Osteocyte (in vitro differentiated cells): ENCODE measurements around the gene ZNF469. TPM values are rescaled to one million over a fixed set of nuclear protein-coding genes. Genes with fewer than 3 reads are reported as not detected.

ENCODE experiments used
- DNase-seq: peaks from one replicate; pipeline ENCODE4 v3.0.0; 2021; ENCODE audit warnings: mixed read lengths; ENCODE audit not compliant: unreplicated experiment; ENCODE audit errors: extremely low spot score
- H3K27ac Mint-ChIP-seq: one replicate; pipeline ENCODE4 v1.8.0; 2021; ENCODE audit warnings: mild to moderate bottlenecking, mixed read lengths; ENCODE audit not compliant: unreplicated experiment
- H3K27me3 Mint-ChIP-seq: one replicate; pipeline ENCODE4 v1.8.0; 2021; ENCODE audit warnings: mixed read lengths; ENCODE audit not compliant: unreplicated experiment
- H3K36me3 Mint-ChIP-seq: one replicate; pipeline ENCODE4 v1.8.0; 2021; ENCODE audit warnings: mixed read lengths; ENCODE audit not compliant: unreplicated experiment
- H3K4me1 Mint-ChIP-seq: one replicate; pipeline ENCODE4 v1.8.0; 2021; ENCODE audit warnings: mixed read lengths; ENCODE audit not compliant: unreplicated experiment
- H3K4me3 Mint-ChIP-seq: one replicate; pipeline ENCODE4 v1.8.0; 2021; ENCODE audit warnings: mild to moderate bottlenecking, moderate library complexity, mixed read lengths; ENCODE audit not compliant: unreplicated experiment
- H3K9me3 Mint-ChIP-seq: one replicate; pipeline ENCODE4 v1.8.0; 2021; ENCODE audit warnings: mixed read lengths; ENCODE audit not compliant: unreplicated experiment
- total RNA-seq: library from RNA; stranded (reverse); gene quantifications from 2 replicates; pipeline ENCODE4 v1.2.1, GENCODE V29; 2021
- TF ChIP-seq, protein P1 (sequence below): fragments of 200-600 bp; sonication (generic); IDR thresholded peaks from 2 replicates; pipeline ENCODE4 v1.5.0; 2021; ENCODE audit warnings: antibody characterized with exemption, mild to moderate bottlenecking, moderate library complexity

The ZNF469 gene
- total RNA-seq, 1 donor from 2014 or later = 4.1 TPM

DNA sequence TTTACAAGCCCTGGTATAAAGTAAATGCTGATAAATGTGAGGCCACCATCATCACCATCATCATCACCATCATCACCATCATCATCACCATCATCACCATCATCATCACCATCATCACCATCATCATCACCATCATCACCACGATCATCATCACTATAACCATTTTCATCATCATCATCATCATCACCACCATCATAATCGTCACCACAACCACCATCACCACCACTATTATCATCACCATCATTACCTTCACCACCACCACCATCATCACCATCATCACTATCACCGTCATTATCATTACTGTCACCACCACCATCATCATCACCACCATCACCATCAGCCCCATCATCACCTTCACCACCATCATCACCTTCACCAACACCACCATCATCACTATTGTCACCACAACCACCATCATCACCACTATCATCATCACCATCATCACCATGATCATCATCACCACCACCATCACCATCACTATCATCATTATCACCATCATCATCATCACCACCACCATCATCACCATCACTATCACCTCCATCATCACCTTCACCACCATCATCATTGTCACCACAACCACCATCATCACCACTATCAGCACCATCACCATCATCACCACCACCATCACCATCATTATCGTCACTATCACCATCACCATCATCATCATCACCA, 16.6 kb upstream of the ZNF469 start:
- H3K36me3 Mint-ChIP-seq = peaks cover 4% of the 10 kb centered on the region
- H3K9me3 Mint-ChIP-seq = peaks cover 16% of the 10 kb centered on the region
- no peak overlapping the region for H3K27ac Mint-ChIP-seq

GRCh38 chr16:88366704-88367047, 16.1 kb upstream of the ZNF469 start:
- H3K36me3 Mint-ChIP-seq = peaks cover 4% of the 10 kb centered on the region

More for the DNA sequence above, 16.6 kb upstream of the ZNF469 start:
- no peak for DNase-seq
- TF ChIP-seq, protein P1, sequence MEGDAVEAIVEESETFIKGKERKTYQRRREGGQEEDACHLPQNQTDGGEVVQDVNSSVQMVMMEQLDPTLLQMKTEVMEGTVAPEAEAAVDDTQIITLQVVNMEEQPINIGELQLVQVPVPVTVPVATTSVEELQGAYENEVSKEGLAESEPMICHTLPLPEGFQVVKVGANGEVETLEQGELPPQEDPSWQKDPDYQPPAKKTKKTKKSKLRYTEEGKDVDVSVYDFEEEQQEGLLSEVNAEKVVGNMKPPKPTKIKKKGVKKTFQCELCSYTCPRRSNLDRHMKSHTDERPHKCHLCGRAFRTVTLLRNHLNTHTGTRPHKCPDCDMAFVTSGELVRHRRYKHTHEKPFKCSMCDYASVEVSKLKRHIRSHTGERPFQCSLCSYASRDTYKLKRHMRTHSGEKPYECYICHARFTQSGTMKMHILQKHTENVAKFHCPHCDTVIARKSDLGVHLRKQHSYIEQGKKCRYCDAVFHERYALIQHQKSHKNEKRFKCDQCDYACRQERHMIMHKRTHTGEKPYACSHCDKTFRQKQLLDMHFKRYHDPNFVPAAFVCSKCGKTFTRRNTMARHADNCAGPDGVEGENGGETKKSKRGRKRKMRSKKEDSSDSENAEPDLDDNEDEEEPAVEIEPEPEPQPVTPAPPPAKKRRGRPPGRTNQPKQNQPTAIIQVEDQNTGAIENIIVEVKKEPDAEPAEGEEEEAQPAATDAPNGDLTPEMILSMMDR = no peak
- Mint-ChIP-seq H3K4me1 (no peaks in the 10 kb centered on the region), H3K27me3 (peaks cover 31% of the 10 kb centered on the region), H3K4me3 (no peak overlapping the region)

DNA sequence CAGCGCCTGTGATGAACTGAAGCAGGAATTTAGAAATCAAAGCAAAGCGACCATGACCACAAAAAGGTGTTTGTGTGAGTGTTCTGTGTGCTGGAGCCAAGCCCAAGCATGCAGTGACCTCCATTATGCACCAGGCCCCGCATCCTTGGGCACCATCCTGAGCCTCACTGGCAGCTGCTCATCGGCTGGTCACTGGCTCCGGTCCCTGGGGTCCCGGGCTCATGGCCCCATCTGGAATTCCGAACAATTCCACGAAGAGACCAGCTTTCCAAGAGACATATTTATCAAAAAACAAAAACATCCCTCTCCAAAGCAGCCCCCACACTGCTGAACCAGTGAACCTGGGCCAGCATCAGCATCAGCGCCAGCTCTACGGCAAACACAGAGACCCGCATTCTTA, 15.2 kb upstream of the ZNF469 start:
- H3K9me3 Mint-ChIP-seq = peaks cover 7% of the 10 kb centered on the region
- no peak overlapping the region for H3K27ac Mint-ChIP-seq
- no peaks in the 10 kb centered on the region for H3K4me1 Mint-ChIP-seq

More at GRCh38 chr16:88366704-88367047, 16.1 kb upstream of the ZNF469 start:
- no peak for DNase-seq
- H3K4me1 Mint-ChIP-seq = no peaks in the 10 kb centered on the region
- TF ChIP-seq, protein P1 = no peak
- H3K27ac Mint-ChIP-seq = no peak overlapping the region
- H3K4me3 Mint-ChIP-seq = no peak overlapping the region
- H3K9me3 Mint-ChIP-seq = peaks cover 13% of the 10 kb centered on the region
- H3K27me3 Mint-ChIP-seq = peaks cover 26% of the 10 kb centered on the region

DNA sequence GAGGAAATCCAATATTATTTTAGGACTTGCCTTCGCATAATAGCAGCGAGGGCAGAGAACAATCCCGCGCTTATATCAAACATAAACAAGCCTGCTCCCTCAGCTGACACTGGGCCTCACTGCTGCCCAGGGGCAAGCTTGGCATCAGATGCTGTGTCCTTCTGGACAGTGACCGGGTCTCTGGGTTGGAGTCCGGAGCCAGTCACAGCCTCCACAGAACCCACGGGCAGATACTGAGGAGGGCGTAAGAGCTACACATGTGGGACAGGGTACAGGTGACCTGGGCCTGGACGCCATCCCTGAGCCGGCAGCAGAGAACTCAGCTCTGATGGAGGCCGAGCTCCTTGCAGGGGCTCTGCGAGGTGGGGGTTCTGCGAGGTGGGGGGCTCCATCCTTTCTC, 14.7 kb upstream of the ZNF469 start:
- no peak overlapping the region for H3K27ac Mint-ChIP-seq
- no peaks in the 10 kb centered on the region for H3K4me1 Mint-ChIP-seq
- peaks cover 3% of the 10 kb centered on the region for H3K9me3 Mint-ChIP-seq
- H3K27me3 Mint-ChIP-seq = peaks cover 13% of the 10 kb centered on the region
- TF ChIP-seq, protein P1 = no peak
- H3K36me3 Mint-ChIP-seq = no peaks in the 10 kb centered on the region
- no peak for DNase-seq
- H3K4me3 Mint-ChIP-seq = no peak overlapping the region

More for the DNA sequence above, 15.2 kb upstream of the ZNF469 start:
- TF ChIP-seq, protein P1 = no peak
- Mint-ChIP-seq H3K27me3 (peaks cover 18% of the 10 kb centered on the region), H3K36me3 (peaks cover 3% of the 10 kb centered on the region), H3K4me3 (no peak overlapping the region)
- DNase-seq = no peak

DNA sequence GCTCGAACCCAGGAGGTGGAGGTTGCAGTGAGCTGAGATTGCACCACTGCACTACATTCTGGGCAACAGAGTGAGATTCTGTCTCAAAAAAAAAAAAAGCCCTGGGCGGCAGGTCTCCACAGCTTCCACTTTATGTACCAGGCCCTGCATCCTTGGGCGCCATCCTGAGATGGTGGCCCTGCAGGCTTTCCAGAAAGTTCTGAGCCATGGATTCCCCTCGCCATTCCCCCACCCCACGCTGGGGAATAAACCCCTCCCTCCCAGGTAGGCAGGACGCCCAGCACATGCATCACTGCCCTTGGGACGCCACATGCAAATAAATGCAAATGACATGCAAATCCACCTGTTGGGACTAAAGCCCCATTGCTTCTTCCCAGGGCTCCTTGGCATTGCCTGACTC, 13.8 kb upstream of the ZNF469 start:
- no peaks in the 10 kb centered on the region for H3K9me3 Mint-ChIP-seq
- H3K27me3 Mint-ChIP-seq = peaks cover 5% of the 10 kb centered on the region
- no peak overlapping the region for H3K27ac Mint-ChIP-seq
- no peaks in the 10 kb centered on the region for H3K4me1 Mint-ChIP-seq
- no peaks in the 10 kb centered on the region for H3K36me3 Mint-ChIP-seq
- DNase-seq = no peak
- H3K4me3 Mint-ChIP-seq = no peak overlapping the region
- TF ChIP-seq, protein P1 = no peak
